Activated T-helper 2 cell treated with anti-CD3 and anti-CD28 coated beads, Interferon-gamma antibody, Interleukin-2, Interleukin-4, amounts not matched to agents 10 μg/mL and 5 μg/mL and 100 μg/mL, durations not matched to agents 14 hours and 24 hours and 36 hours (primary cell): ENCODE results near the gene C13orf46. TPM values are rescaled to one million over a fixed set of nuclear protein-coding genes. Genes with fewer than 3 reads are reported as not detected.
A peak's percentile ranks its signal among the peaks of the same experiment; 100 is the strongest.

ENCODE experiments used
- DNase-seq: peaks from one replicate; pipeline ENCODE4 v3.0.0; 2021; ENCODE audit warnings: low spot score
- H3K27ac Mint-ChIP-seq: one replicate; pipeline ENCODE4 v1.8.0; 2021; ENCODE audit warnings: mixed read lengths
- H3K27me3 Mint-ChIP-seq: one replicate; pipeline ENCODE4 v1.8.0; 2021; ENCODE audit warnings: low read depth, mixed read lengths
- H3K36me3 Mint-ChIP-seq: one replicate; pipeline ENCODE4 v1.8.0; 2021; ENCODE audit warnings: low read depth, mixed read lengths
- H3K4me1 Mint-ChIP-seq: one replicate; pipeline ENCODE4 v1.8.0; 2021; ENCODE audit warnings: low read depth, mixed read lengths
- H3K4me3 Mint-ChIP-seq: one replicate; pipeline ENCODE4 v1.8.0; 2021; ENCODE audit warnings: low read depth, mild to moderate bottlenecking, moderate library complexity, mixed read lengths
- H3K9me3 Mint-ChIP-seq: one replicate; pipeline ENCODE4 v1.8.0; 2021; ENCODE audit warnings: mixed read lengths
- intact Hi-C: fragments of 100-400 bp; cut with micrococcal nuclease; formaldehyde crosslinking; loops from one replicate; pipeline ENCODE4 v1.15.1; 2023
- total RNA-seq: library from RNA; stranded (reverse); gene quantifications from 2 replicates; pipeline ENCODE4 v1.2.3, GENCODE V29; 2022

Gene C13orf46
- total RNA-seq, 1 donor from 2014 or later = 0.27 TPM

DNA sequence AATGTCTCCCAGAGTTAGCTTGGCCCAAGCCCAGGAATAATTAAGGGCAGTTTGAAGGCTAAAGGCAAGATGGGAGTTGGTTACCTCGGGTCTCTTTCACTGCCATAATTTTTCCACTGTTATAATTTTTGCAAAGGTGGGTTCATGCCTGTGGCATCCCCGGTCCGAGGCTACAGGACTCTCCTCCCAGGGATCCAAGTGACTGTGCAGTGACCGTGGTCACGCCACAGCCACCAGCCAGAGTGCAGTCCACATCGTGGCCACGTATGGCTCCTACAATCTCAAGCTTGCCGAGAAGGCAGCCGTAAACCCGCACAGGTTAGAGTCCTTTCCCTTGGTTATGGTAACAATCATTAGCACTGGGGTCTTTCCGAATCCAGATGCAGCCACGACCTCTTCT, 36.8 kb downstream of the C13orf46 start:
- H3K4me3 Mint-ChIP-seq = no peak overlapping the region
- H3K36me3 Mint-ChIP-seq = no peaks in the 10 kb centered on the region
- H3K4me1 Mint-ChIP-seq = no peaks in the 10 kb centered on the region
- no peak overlapping the region for H3K27ac Mint-ChIP-seq
- no peaks in the 10 kb centered on the region for H3K9me3 Mint-ChIP-seq
- peaks cover 13% of the 10 kb centered on the region for H3K27me3 Mint-ChIP-seq
- intact Hi-C loops = no loop called here
- no peak for DNase-seq

GRCh38 chr13:113936166-113936965, 37.5 kb downstream of the C13orf46 start:
- peaks cover 19% of the 10 kb centered on the region for H3K27me3 Mint-ChIP-seq
- intact Hi-C loops = no loop called here
- no peaks in the 10 kb centered on the region for H3K9me3 Mint-ChIP-seq
- no peak overlapping the region for H3K4me3 Mint-ChIP-seq
- H3K4me1 Mint-ChIP-seq = peaks cover 6% of the 10 kb centered on the region
- H3K36me3 Mint-ChIP-seq = no peaks in the 10 kb centered on the region
- no peak overlapping the region for H3K27ac Mint-ChIP-seq
- no peak for DNase-seq

- H3K27ac Mint-ChIP-seq = no peak overlapping the region
- intact Hi-C loops = no loop called here
- no peaks in the 10 kb centered on the region for H3K9me3 Mint-ChIP-seq
- no peaks in the 10 kb centered on the region for H3K36me3 Mint-ChIP-seq
- H3K4me3 Mint-ChIP-seq = no peak overlapping the region
- no peak for DNase-seq
- peaks cover 11% of the 10 kb centered on the region for H3K4me1 Mint-ChIP-seq
- H3K27me3 Mint-ChIP-seq = peaks cover 19% of the 10 kb centered on the region
Measured at GRCh38 chr13:113935001-113935844, 38.7 kb downstream of the C13orf46 start.

GRCh38 chr13:113934576-113934975, 39.3 kb downstream of the C13orf46 start:
- peaks cover 19% of the 10 kb centered on the region for H3K27me3 Mint-ChIP-seq
- no peaks in the 10 kb centered on the region for H3K9me3 Mint-ChIP-seq
- H3K4me3 Mint-ChIP-seq = no peak overlapping the region
- H3K4me1 Mint-ChIP-seq = peaks cover 11% of the 10 kb centered on the region
- intact Hi-C loops = loop anchor here (5.0 kb wide), 1 partner anchor 133 kb away; no protein-coding TSS in a partner anchor
- no peaks in the 10 kb centered on the region for H3K36me3 Mint-ChIP-seq
- no peak overlapping the region for H3K27ac Mint-ChIP-seq
- DNase-seq = no peak

DNA sequence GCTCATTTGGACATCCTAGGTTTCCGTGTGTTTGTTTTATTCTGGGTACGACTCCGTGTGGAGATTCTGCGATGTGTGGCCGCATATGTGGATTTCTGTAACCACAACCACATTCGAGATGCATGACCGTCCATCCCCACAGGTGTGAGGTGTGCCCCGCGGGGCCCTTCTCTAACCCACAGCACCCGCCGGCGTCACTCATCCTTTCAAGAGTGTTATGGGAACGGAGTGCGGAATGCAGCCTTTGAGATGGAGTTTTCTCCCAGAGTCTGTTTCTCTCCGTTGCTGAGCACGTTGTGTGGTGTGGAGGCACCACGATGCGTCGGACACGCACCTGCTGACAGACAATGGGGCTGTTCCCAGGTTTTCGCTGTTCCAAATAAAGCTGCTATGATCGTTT, 40.0 kb downstream of the C13orf46 start:
- intact Hi-C loops = loop anchor here (5.0 kb wide), 1 partner anchor 133 kb away; no protein-coding TSS in a partner anchor
- Mint-ChIP-seq H3K4me3 (no peak overlapping the region), H3K9me3 (no peaks in the 10 kb centered on the region), H3K27me3 (peaks cover 19% of the 10 kb centered on the region), H3K36me3 (no peaks in the 10 kb centered on the region), H3K27ac (no peak overlapping the region), H3K4me1 (peaks cover 11% of the 10 kb centered on the region)
- DNase-seq = no peak

DNA sequence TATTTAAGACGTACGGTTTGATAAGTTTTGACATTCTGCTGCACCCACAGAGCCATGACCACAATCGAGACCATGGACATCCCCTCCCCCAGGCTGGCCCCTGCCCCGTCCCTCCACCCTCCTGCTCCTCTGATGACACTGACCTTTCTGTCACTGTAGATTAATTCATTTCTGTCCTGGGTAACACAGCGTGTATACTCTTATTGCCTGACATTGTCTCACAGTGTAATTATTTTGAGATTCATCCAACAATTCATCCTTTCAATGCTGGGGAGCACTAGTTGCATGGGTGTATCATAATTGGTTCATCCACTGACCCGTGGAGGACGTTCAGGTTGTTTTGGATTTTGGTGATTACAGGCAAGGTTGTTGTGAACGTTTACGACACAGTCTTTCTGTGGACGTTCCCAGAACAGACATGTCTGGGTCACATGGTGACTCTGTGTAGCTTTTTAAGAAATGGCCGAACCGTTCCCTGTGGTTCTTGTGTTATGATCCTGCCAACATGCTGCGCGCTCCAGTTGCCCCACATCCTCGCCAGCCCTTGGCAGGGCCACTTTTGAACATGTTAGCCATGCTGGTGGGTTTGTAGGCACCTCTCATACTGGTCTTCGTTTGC, 41.9 kb downstream of the C13orf46 start:
- intact Hi-C loops = loop anchor here (5.0 kb wide), 1 partner anchor 135 kb away; no protein-coding TSS in a partner anchor
- Mint-ChIP-seq H3K27ac (no peak overlapping the region), H3K27me3 (peaks cover 19% of the 10 kb centered on the region), H3K4me1 (peaks cover 11% of the 10 kb centered on the region), H3K4me3 (no peak overlapping the region), H3K9me3 (no peaks in the 10 kb centered on the region), H3K36me3 (no peaks in the 10 kb centered on the region)
- DNase-seq = no peak

GRCh38 chr13:113930671-113931637, 42.9 kb downstream of the C13orf46 start:
- intact Hi-C loops = loop anchor here (5.0 kb wide), 1 partner anchor 136 kb away; no protein-coding TSS in a partner anchor
- H3K4me1 Mint-ChIP-seq = peaks cover 11% of the 10 kb centered on the region
- H3K27ac Mint-ChIP-seq = no peak overlapping the region
- peaks cover 24% of the 10 kb centered on the region for H3K27me3 Mint-ChIP-seq
- DNase-seq = peak; percentile 18
- no peaks in the 10 kb centered on the region for H3K36me3 Mint-ChIP-seq
- no peaks in the 10 kb centered on the region for H3K9me3 Mint-ChIP-seq
- no peak overlapping the region for H3K4me3 Mint-ChIP-seq

DNA sequence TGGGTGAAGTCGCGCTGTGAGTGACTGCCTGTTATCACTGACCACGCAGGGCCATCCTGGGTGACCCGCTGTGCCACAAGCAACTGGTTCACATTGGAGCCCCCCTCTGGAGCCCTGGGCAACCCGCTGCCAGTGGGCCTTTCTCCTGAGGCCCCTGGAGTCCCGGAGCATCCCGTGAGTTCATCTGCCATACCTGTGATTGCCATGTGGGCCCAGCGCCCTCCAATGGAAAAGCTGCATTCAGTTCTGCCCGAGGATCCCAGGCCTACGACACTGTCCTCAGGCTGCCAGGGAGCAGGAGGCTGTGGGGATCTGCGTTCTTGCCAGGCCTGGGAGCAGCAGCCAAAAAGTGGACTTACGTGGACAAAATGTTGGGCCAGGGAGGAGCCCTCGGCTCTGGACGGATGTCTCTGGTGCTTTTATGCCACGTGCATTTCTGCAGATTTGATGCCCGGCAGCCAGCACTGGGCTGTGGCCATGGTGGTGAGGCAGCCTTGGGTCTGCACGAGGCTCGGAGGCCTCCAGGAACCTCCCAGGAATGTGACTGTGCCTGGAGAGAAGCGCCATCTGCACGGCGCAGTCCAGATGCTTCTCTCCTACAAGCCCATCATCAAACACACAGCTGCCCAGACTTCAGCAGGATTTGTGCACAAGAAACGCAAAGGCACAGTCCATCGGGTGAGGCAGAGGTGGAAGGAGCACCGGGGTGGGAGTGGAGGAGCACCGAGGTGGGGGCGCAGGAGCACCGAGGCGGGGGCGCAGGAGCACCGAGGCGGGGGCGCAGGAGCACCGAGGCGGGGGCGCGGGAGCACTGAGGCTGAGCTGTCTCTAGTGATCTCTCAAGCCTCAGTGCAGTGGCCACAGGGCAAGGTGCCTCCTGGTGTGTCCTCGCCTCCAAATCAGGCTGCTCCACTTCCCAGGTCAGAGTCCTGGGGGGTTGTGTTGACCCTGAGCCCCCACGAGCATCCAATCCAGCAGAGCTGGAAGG, 44.0 kb downstream of the C13orf46 start:
- Mint-ChIP-seq H3K4me1 (peaks cover 11% of the 10 kb centered on the region), H3K27ac (no peak overlapping the region), H3K9me3 (no peaks in the 10 kb centered on the region), H3K4me3 (no peak overlapping the region), H3K36me3 (no peaks in the 10 kb centered on the region), H3K27me3 (peaks cover 24% of the 10 kb centered on the region)
- intact Hi-C loops = loop anchor here (5.0 kb wide), 1 partner anchor 137 kb away; no protein-coding TSS in a partner anchor
- DNase-seq = no peak

DNA sequence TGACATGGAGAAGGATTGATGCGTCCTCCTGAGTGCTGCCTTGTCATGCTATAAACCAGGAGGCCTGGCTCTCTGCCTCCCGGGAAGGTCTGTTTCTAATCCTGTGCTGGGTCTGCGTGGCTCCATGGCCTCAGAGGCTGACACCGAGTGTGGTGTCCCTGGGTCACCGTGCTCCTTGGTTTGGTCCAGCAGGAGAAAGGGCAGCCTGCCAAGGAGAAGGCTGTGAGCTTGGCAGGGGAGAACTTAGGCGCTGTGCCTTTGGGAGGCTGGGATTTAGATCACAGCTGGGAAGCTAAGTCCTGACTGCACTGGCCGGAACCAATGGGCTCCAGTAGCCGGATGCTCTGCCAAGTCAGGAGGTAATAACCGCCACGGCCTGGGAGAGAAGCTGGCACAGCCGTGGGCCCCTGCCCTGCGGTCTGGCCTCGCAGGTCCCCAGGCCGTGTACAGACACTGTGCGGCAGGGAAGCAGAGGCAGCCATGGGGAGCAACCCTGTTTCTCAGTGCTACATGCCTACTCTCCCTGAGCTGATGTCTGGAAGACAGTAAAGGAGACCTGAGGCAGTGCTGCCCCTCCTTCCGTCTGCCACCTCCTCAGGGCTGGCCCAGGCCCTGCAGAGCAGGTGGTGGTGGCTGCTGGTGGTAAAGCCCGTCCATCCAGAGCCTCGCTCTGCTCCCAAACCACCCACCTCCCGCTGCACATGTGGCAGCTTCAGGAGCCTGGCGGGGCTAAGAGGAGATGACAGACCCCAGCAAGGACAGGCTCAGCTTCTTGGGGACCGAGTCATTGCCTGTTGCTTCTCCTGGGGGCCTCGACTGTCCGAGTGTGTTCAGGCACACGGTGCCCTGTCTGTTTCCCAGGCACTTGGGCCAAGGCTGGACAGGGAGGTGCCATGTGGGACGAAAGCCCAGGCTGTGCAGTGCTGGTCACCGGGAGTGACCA, 44.9 kb downstream of the C13orf46 start:
- Mint-ChIP-seq H3K4me1 (peaks cover 11% of the 10 kb centered on the region), H3K4me3 (no peak overlapping the region), H3K27ac (no peak overlapping the region), H3K27me3 (peaks cover 22% of the 10 kb centered on the region), H3K9me3 (no peaks in the 10 kb centered on the region), H3K36me3 (no peaks in the 10 kb centered on the region)
- no peak for DNase-seq
- intact Hi-C loops = no loop called here
